K562 (cell line): ENCODE data around the gene ZFPM1. TPM values are rescaled to one million over a fixed set of nuclear protein-coding genes. Genes with fewer than 3 reads are reported as not detected.

Source experiments
- ATAC-seq: fragments of 200-7000 bp; cut with Tn5 transposase; 3 replicates; pipeline ENCODE4 v1.9.1; 2020; ENCODE audit warnings: moderate library complexity
- BruUV-seq: library from RNA; stranded (reverse); fragments of 400-500 nt; replicated peaks from 2 replicates; lab custom pipeline; 2021; lab: Mats Ljungman, UMichigan
- CTCF ChIA-PET: fragments of 300-600 bp; formaldehyde crosslinking; extraction: SDS; loops from one replicate; lab custom pipeline; 2021; ENCODE audit warnings: low intra/inter-chr PET ratio; lab: Yijun Ruan, JAX
- POLR2A ChIA-PET: fragments of 300-600, 350-650 bp; sonication (Branson Sonifier 250); formaldehyde crosslinking; extraction: SDS; loops from one replicate; lab custom pipeline; 2021; ENCODE audit warnings: antibody characterized with exemption, inconsistent platforms; lab: Yijun Ruan, JAX
- DNase-seq, 4 experiments: peaks; one replicate each; pipeline versions ENCODE4 v3.0.0 to v3.0.0-alpha.2; 2011 to 2018; ENCODE audit warnings: low spot score in 3 of 4, mixed read lengths in 3 of 4; ENCODE audit errors: extremely low read depth in 1 of 4
- FAIRE-seq: peaks from 2 replicates; lab custom pipeline; 2011; peaks lifted over from hg19 to GRCh38; lab: Jason Lieb, UNC
- H2AFZ ChIP-seq: 2 replicates; pipeline ENCODE4 v1.6.0; 2011; ENCODE audit warnings: low read depth, low read length, control low read depth, inconsistent platforms
- H3K27ac ChIP-seq: fragments of 200-600 bp; 3 replicates; pipeline ENCODE4 v1.8.0; 2011; ENCODE audit warnings: low read depth, mild to moderate bottlenecking, control low read depth, inconsistent platforms, low read length, moderate library complexity, mixed read lengths; ENCODE audit errors: extremely low read depth
- H3K27me3 ChIP-seq, 2 experiments: fragments of 300-600 bp in 1 of 2; 2 replicates in 1 of 2; 3 replicates in 1 of 2; pipeline versions ENCODE4 v1.6.0 to v1.8.0; 2011; ENCODE audit warnings: inconsistent platforms in 2 of 2, low read length in 2 of 2, mild to moderate bottlenecking in 1 of 2, mixed read lengths in 1 of 2, moderate library complexity in 1 of 2; ENCODE audit not compliant: control insufficient read depth in 2 of 2, insufficient read depth in 2 of 2
- H3K36me3 ChIP-seq: fragments of 300-600 bp; 3 replicates; pipeline ENCODE4 v1.8.0; 2011; ENCODE audit warnings: mild to moderate bottlenecking, low read length, inconsistent platforms; ENCODE audit not compliant: control insufficient read depth, insufficient read depth
- H3K4me1 ChIP-seq, 2 experiments: fragments of 200-600 bp in 1 of 2; replicated peaks in 1 of 2; 2 replicates in 1 of 2; 3 replicates in 1 of 2; pipeline versions ENCODE4 v1.5.1 to v1.8.0; 2011; ENCODE audit warnings: inconsistent platforms in 2 of 2, low read length in 2 of 2, mild to moderate bottlenecking in 1 of 2, mixed read lengths in 1 of 2, moderate library complexity in 1 of 2; ENCODE audit not compliant: control insufficient read depth in 2 of 2, insufficient read depth in 2 of 2
- H3K4me2 ChIP-seq: 2 replicates; pipeline ENCODE4 v1.6.1; 2011; ENCODE audit warnings: low read length, control low read depth, inconsistent platforms, mixed read lengths; ENCODE audit not compliant: insufficient read depth
- H3K4me3 ChIP-seq: fragments of 200-600 bp; sonication (generic), shearing (Covaris generic); 2 replicates; pipeline ENCODE4 v1.5.1; 2016; ENCODE audit warnings: control low read depth, inconsistent platforms
- H3K79me2 ChIP-seq: fragments of 200-600 bp; 3 replicates; pipeline ENCODE4 v1.8.0; 2011; ENCODE audit warnings: low read length, inconsistent platforms; ENCODE audit not compliant: control insufficient read depth, insufficient read depth
- H3K9ac ChIP-seq, 2 experiments: 2 replicates each; pipeline versions ENCODE4 v1.6.0 to v1.6.1; 2011; ENCODE audit warnings: low read depth in 2 of 2, low read length in 2 of 2, control low read depth in 1 of 2, inconsistent platforms in 1 of 2, mild to moderate bottlenecking in 1 of 2, mixed read lengths in 1 of 2; ENCODE audit not compliant: insufficient read depth in 1 of 2
- H3K9me1 ChIP-seq: one replicate; pipeline ENCODE4 v1.6.0; 2011; ENCODE audit warnings: inconsistent platforms, mild to moderate bottlenecking, low read length, moderate library complexity; ENCODE audit not compliant: control insufficient read depth, insufficient read depth
- H3K9me3 ChIP-seq: replicated peaks from 2 replicates; pipeline ENCODE4 v1.5.1; 2011; ENCODE audit warnings: low read depth, low read length, inconsistent platforms; ENCODE audit not compliant: control insufficient read depth, insufficient read depth
- H4K20me1 ChIP-seq: replicated peaks from 2 replicates; pipeline ENCODE4 v1.6.1; 2011; ENCODE audit warnings: low read length, inconsistent platforms, mixed read lengths; ENCODE audit not compliant: control insufficient read depth, insufficient read depth
- EGR1 ChIP-seq: fragments of 450-650 bp; conservative IDR thresholded peaks from 2 replicates; pipeline ENCODE4 v1.6.1; 2017; ENCODE audit warnings: mild to moderate bottlenecking
- ELF1 ChIP-seq: fragments of 200-800 bp; sonication (Bioruptor generic); IDR thresholded peaks from 2 replicates; pipeline ENCODE4 v1.6.1; 2016; ENCODE audit warnings: missing genetic modification characterization, missing compliant biosample characterization
- FOXJ2 ChIP-seq: fragments of 200-800 bp; sonication (Bioruptor generic); IDR thresholded peaks from 2 replicates; pipeline ENCODE4 v1.6.1; 2016; ENCODE audit warnings: missing genetic modification characterization, missing compliant biosample characterization
- FOXJ3 ChIP-seq: sonication (generic); formaldehyde crosslinking; IDR thresholded peaks from 2 replicates; pipeline ENCODE4 v1.4.0; 2020; ENCODE audit warnings: mild to moderate bottlenecking, missing genetic modification reagents
- HIVEP1 ChIP-seq: fragments of 250-450 bp; sonication (Bioruptor Pico); IDR thresholded peaks from 2 replicates; pipeline ENCODE4 v1.4.0; 2020; ENCODE audit warnings: mild to moderate bottlenecking
- HOXB6 ChIP-seq: fragments of 250-450 bp; sonication (Bioruptor Pico); IDR thresholded peaks from 2 replicates; pipeline ENCODE4 v1.5.1; 2022; ENCODE audit warnings: mild to moderate bottlenecking, borderline replicate concordance
- KLF6 ChIP-seq: fragments of 250-450 bp; sonication (Bioruptor Pico); IDR thresholded peaks from 2 replicates; pipeline ENCODE4 v1.4.0; 2020; ENCODE audit warnings: mild to moderate bottlenecking, moderate library complexity, borderline replicate concordance
- MCM7 ChIP-seq, 2 experiments: fragments of 450-650 bp; IDR thresholded peaks; 2 replicates each; pipeline ENCODE4 v1.6.1; 2016 to 2018
- POLR2B ChIP-seq: fragments of 450-650 bp; IDR thresholded peaks from 2 replicates; pipeline ENCODE4 v1.6.1; 2018; ENCODE audit warnings: low read depth; ENCODE audit not compliant: partially characterized antibody
- SIRT6 ChIP-seq: IDR thresholded peaks from one replicate; pipeline ENCODE4 v1.6.1; 2012; ENCODE audit warnings: low read depth, mild to moderate bottlenecking, control low read depth, inconsistent platforms, low read length, moderate library complexity
- SMARCA5 ChIP-seq: fragments of 450-650 bp; IDR thresholded peaks from 2 replicates; pipeline ENCODE4 v1.6.1; 2016
- SRSF3 ChIP-seq: fragments of 200-400 bp; formaldehyde crosslinking; IDR thresholded peaks from 2 replicates; pipeline ENCODE4 v1.6.1; 2016; ENCODE audit warnings: mild to moderate bottlenecking, low read length, moderate library complexity; ENCODE audit not compliant: insufficient read depth
- ZNF146 ChIP-seq: IDR thresholded peaks from one replicate; pipeline ENCODE4 v1.6.1; 2018; ENCODE audit warnings: missing compliant biosample characterization; ENCODE audit not compliant: unreplicated experiment
- ZNF282 ChIP-seq: sonication (generic); formaldehyde crosslinking; IDR thresholded peaks from 2 replicates; pipeline ENCODE4 v1.8.1; 2023; ENCODE audit warnings: missing genetic modification reagents
- ZNF668 ChIP-seq: fragments of 250-450 bp; sonication (Bioruptor Pico); IDR thresholded peaks from 2 replicates; pipeline ENCODE4 v1.8.0; 2022; ENCODE audit warnings: mild to moderate bottlenecking, inconsistent platforms
- ZSCAN29 ChIP-seq: fragments of 450-650 bp; IDR thresholded peaks from 2 replicates; pipeline ENCODE4 v1.6.1; 2017
- WGBS: fragments of 100-300 bp; shearing (Covaris generic); methylation state at CpG from one replicate; pipeline ENCODE4 v1.1.6; 2016; ENCODE audit warnings: low coverage, mixed read lengths; ENCODE audit not compliant: insufficient coverage; ENCODE audit errors: missing lambda C conversion rate; 5-methylcytosine and 5-hydroxymethylcytosine counted together
- in situ Hi-C: fragments of 300-500 bp; cut with MboI; formaldehyde crosslinking; loops from 4 replicates; pipeline ENCODE4 v1.15.0; 2018; ENCODE audit warnings: inconsistent platforms, mixed read lengths
- intact Hi-C: fragments of 100-400 bp; cut with micrococcal nuclease; formaldehyde crosslinking; loops from 2 replicates; pipeline ENCODE4 v1.14.2; 2022
- polyA plus RNA-seq, 8 experiments: library from polyadenylated mRNA; depleted of rRNA in 4 of 8; stranded (reverse) in 5 of 8; unstranded in 3 of 8; fragments of >200 nt; fragmentation: Nextera tagmentation in 2 of 8; fragmentation: Illumina TruSeq in 1 of 8; extraction: Ambion mirVana in 2 of 8; extraction: Trizol in 1 of 8; gene quantifications; 2 replicates each; pipeline versions ENCODE4 v1.2.1 to v1.2.3, GENCODE V29; 2011 to 2014; ENCODE audit warnings: inconsistent platforms in 1 of 8, missing spikeins in 1 of 8
- total RNA-seq, 7 experiments: library from RNA; depleted of rRNA in 6 of 7; stranded (reverse); fragments of >200 nt in 6 of 7; fragmentation: Illumina TruSeq in 2 of 7; extraction: Trizol in 2 of 7; gene quantifications; 2 replicates each; pipeline versions ENCODE4 v1.2.1 to v1.2.3, GENCODE V29; 2011 to 2021; ENCODE audit warnings: low replicate concordance in 1 of 7
- TF ChIP-seq, protein P1 (sequence below): fragments of 450-650 bp; formaldehyde crosslinking; IDR thresholded peaks from 2 replicates; pipeline ENCODE4 v1.4.0; 2020; ENCODE audit warnings: mild to moderate bottlenecking, moderate library complexity
- TF ChIP-seq, protein P2 (sequence below), 3 experiments: IDR thresholded peaks in 2 of 3; conservative IDR thresholded peaks in 1 of 3; 2 replicates each; pipeline ENCODE4 v1.5.1; 2011 to 2012; ENCODE audit warnings: low read length in 3 of 3, mild to moderate bottlenecking in 3 of 3, control low read depth in 2 of 3, improper control_type of control experiment in 1 of 3, inconsistent platforms in 1 of 3, low read depth in 1 of 3, mixed read lengths in 1 of 3, moderate library complexity in 1 of 3; ENCODE audit not compliant: insufficient read depth in 2 of 3

Gene ZFPM1
- total and polyA plus RNA-seq, 9 of the 15 experiments (the other 6 are each of a cell fraction or from before 2014, with no cell fraction given) = 0.03 to 35.9 (median 1.4) TPM

GRCh38 chr16:88510091-88510994 lies 57.3 kb downstream of the ZFPM1 start:
- Histone ChIP-seq H4K20me1 (peaks cover 10% of the 10 kb centered on the region), H3K27me3 (no peaks in the 10 kb centered on the region), H3K79me2 (peaks cover 23% of the 10 kb centered on the region), H3K4me1 (peaks cover 19 to 92% of the 10 kb centered on the region in 2 experiments), H3K36me3 (peaks cover 62% of the 10 kb centered on the region; the same call in 2 of the 3 replicates), H3K4me3 (no peak overlapping the region), H3K27ac (no peak overlapping the region; the same call in 2 of the 3 replicates), H2AFZ (no peak overlapping the region), H3K4me2 (no peak overlapping the region), H3K9me3 (no peaks in the 10 kb centered on the region), H3K9ac (peak overlapping the region in 1 of 2 experiments; percentile 66; a peak in 1 of 4 replicates), H3K9me1 (peaks cover 10% of the 10 kb centered on the region)
- WGBS = 86% methylated on average over 21 of the region's 26 CpGs
- in situ Hi-C loops (no loop called here), intact Hi-C loops (no loop called here)
- ChIA-PET POLR2A (interaction anchor here (0.6 to 2.4 kb wide), 4 partner anchors 12 to 30 kb away, joined by 3 to 10 read pairs (median 5); no protein-coding TSS in a partner anchor), CTCF (no interaction called here)
- BruUV-seq = no TSS peak
- TF ChIP-seq FOXJ2 (tag) = no peak
- no peak for TF ChIP-seq SIRT6
- TF ChIP-seq ZNF282 (CRISPR knock-in tag) = no peak
- TF ChIP-seq MCM7 (IDR thresholded peaks at IDR 0.05) = no peak
- TF ChIP-seq, protein P1, sequence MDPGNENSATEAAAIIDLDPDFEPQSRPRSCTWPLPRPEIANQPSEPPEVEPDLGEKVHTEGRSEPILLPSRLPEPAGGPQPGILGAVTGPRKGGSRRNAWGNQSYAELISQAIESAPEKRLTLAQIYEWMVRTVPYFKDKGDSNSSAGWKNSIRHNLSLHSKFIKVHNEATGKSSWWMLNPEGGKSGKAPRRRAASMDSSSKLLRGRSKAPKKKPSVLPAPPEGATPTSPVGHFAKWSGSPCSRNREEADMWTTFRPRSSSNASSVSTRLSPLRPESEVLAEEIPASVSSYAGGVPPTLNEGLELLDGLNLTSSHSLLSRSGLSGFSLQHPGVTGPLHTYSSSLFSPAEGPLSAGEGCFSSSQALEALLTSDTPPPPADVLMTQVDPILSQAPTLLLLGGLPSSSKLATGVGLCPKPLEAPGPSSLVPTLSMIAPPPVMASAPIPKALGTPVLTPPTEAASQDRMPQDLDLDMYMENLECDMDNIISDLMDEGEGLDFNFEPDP (CRISPR knock-in tag) = no peak
- TF ChIP-seq ELF1 (tag) = no peak
- TF ChIP-seq SRSF3 = no peak
- no peak for TF ChIP-seq KLF6 (CRISPR knock-in tag)
- no peak for TF ChIP-seq FOXJ3
- no peak for TF ChIP-seq POLR2B
- no peak for TF ChIP-seq ZSCAN29
- TF ChIP-seq ZNF668 = no peak
- no peak for TF ChIP-seq EGR1
- TF ChIP-seq, protein P2, sequence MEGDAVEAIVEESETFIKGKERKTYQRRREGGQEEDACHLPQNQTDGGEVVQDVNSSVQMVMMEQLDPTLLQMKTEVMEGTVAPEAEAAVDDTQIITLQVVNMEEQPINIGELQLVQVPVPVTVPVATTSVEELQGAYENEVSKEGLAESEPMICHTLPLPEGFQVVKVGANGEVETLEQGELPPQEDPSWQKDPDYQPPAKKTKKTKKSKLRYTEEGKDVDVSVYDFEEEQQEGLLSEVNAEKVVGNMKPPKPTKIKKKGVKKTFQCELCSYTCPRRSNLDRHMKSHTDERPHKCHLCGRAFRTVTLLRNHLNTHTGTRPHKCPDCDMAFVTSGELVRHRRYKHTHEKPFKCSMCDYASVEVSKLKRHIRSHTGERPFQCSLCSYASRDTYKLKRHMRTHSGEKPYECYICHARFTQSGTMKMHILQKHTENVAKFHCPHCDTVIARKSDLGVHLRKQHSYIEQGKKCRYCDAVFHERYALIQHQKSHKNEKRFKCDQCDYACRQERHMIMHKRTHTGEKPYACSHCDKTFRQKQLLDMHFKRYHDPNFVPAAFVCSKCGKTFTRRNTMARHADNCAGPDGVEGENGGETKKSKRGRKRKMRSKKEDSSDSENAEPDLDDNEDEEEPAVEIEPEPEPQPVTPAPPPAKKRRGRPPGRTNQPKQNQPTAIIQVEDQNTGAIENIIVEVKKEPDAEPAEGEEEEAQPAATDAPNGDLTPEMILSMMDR (IDR thresholded peaks at IDR 0.05 in 2 of 3, conservative IDR thresholded peaks at IDR 0.05 in 1 of 3; ENCODE audit: insufficient read depth in 2 of 3, low read depth in 1 of 3, low read length in 3 of 3) = no peak
- TF ChIP-seq SMARCA5 = no peak
- no peak for TF ChIP-seq ZNF146
- no peak for TF ChIP-seq HOXB6
- no peak for TF ChIP-seq HIVEP1
- ATAC-seq (no peak), DNase-seq (no peak), FAIRE-seq (peak; percentile 6)
